ENCODE results near the gene ANKS1B.

ANKS1B gene

DNA sequence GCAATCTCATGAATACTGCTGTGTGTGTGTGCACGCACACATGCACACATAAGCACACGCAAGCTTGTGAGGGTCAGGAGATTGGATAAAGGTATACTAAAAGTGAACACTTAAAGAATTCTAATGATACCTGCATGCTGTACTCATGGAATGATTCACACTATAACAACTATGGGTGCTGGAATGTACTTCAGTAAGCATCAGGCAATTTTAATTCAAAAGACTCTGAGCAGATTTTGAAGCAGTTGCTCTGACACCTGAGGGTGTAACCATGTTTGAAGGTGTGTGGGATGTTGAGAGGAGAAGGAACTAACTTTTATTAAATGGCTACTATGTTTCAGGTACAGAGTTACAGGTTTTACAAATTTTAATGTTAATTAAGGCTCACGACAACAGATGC is 275.6 kb downstream of the ANKS1B start:
- H3K27me3 ChIP-seq (replicated peaks in 2 of 5; ENCODE audit: control insufficient read depth in 4 of 5, insufficient read depth in 5 of 5, low read length in 4 of 5), result no peaks in the 10 kb centered on the region
- ChIA-PET CTCF (interaction anchor here (0.6 kb wide), 1 partner anchor 28 kb away, joined by 3 read pairs; no protein-coding TSS in a partner anchor), POLR2A (no interaction called here)
- no peaks in the 10 kb centered on the region for H3K4me1 ChIP-seq (ENCODE audit: control extremely low read depth in 1 of 4, control insufficient read depth in 4 of 4, insufficient read depth in 4 of 4, low read length in 3 of 4)
- DNase-seq, result no peak
- H3K27ac ChIP-seq (ENCODE audit: insufficient read depth in 1 of 2, low read depth in 1 of 2, low read length in 2 of 2, poor library complexity in 1 of 2, severe bottlenecking in 2 of 2), result no peak overlapping the region
- H3K36me3 ChIP-seq (ENCODE audit: control insufficient read depth in 4 of 4, insufficient read depth in 4 of 4, low read length in 3 of 4), result no peaks in the 10 kb centered on the region
- no peaks in the 10 kb centered on the region for H3K9me3 ChIP-seq (ENCODE audit: control extremely low read depth in 1 of 5, control insufficient read depth in 4 of 5, insufficient read depth in 2 of 5, low read depth in 1 of 5, low read length in 4 of 5)
- H3K4me3 ChIP-seq (ENCODE audit: control insufficient read depth in 1 of 7, extremely low read depth in 1 of 7, insufficient read depth in 4 of 7, low read depth in 2 of 7, low read length in 6 of 7), result no peak overlapping the region
- no CpG with 5 or more reads among the region's 3 CpGs for WGBS (ENCODE audit: insufficient coverage)

DNA sequence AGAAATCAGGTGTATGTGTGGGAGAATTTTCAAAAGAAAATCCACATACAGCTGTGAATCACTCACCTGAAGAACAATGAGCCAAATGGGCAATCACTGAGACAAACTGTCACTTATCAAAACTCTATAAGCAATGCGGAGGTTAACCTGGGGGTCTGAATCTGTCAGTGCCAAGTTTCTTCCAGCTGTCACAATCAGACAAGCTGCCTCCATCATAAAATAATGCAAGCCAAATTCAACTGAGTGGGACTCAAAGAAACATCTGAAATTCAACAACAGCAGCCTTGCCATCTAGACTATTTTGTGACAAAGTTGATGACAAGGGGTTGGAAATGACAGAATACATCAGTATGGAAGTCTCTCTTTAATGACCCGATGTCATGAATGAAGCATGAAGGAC is 276.9 kb downstream of the ANKS1B start:
- no peaks in the 10 kb centered on the region for H3K9me3 ChIP-seq (ENCODE audit: control extremely low read depth in 1 of 5, control insufficient read depth in 4 of 5, insufficient read depth in 2 of 5, low read depth in 1 of 5, low read length in 4 of 5)
- no peak overlapping the region for H3K4me3 ChIP-seq (ENCODE audit: control insufficient read depth in 1 of 7, extremely low read depth in 1 of 7, insufficient read depth in 4 of 7, low read depth in 2 of 7, low read length in 6 of 7)
- ChIA-PET POLR2A (no interaction called here), CTCF (no interaction called here)
- H3K4me1 ChIP-seq (ENCODE audit: control extremely low read depth in 1 of 4, control insufficient read depth in 4 of 4, insufficient read depth in 4 of 4, low read length in 3 of 4), result no peaks in the 10 kb centered on the region
- H3K27ac ChIP-seq (ENCODE audit: insufficient read depth in 1 of 2, low read depth in 1 of 2, low read length in 2 of 2, poor library complexity in 1 of 2, severe bottlenecking in 2 of 2), result no peak overlapping the region
- no peaks in the 10 kb centered on the region for H3K36me3 ChIP-seq (ENCODE audit: control insufficient read depth in 4 of 4, insufficient read depth in 4 of 4, low read length in 3 of 4)
- 100% methylated on average over 1 of the region's 2 CpGs for WGBS (ENCODE audit: insufficient coverage)
- no peak for DNase-seq
- H3K27me3 ChIP-seq (replicated peaks in 2 of 5; ENCODE audit: control insufficient read depth in 4 of 5, insufficient read depth in 5 of 5, low read length in 4 of 5), result no peaks in the 10 kb centered on the region

- 100% methylated on average over 4 of the region's 6 CpGs for WGBS (ENCODE audit: insufficient coverage)
- no peaks in the 10 kb centered on the region for H3K9me3 ChIP-seq (ENCODE audit: control extremely low read depth in 1 of 5, control insufficient read depth in 4 of 5, insufficient read depth in 2 of 5, low read depth in 1 of 5, low read length in 4 of 5)
- no peaks in the 10 kb centered on the region for H3K4me1 ChIP-seq (ENCODE audit: control extremely low read depth in 1 of 4, control insufficient read depth in 4 of 4, insufficient read depth in 4 of 4, low read length in 3 of 4)
- no peak overlapping the region for H3K4me3 ChIP-seq (ENCODE audit: control insufficient read depth in 1 of 7, extremely low read depth in 1 of 7, insufficient read depth in 4 of 7, low read depth in 2 of 7, low read length in 6 of 7)
- no peaks in the 10 kb centered on the region for H3K27me3 ChIP-seq (replicated peaks in 2 of 5; ENCODE audit: control insufficient read depth in 4 of 5, insufficient read depth in 5 of 5, low read length in 4 of 5)
- CTCF ChIA-PET, result no interaction called here
- no peak for DNase-seq
- POLR2A ChIA-PET, result no interaction called here
- H3K36me3 ChIP-seq (ENCODE audit: control insufficient read depth in 4 of 4, insufficient read depth in 4 of 4, low read length in 3 of 4), result no peaks in the 10 kb centered on the region
- no peak overlapping the region for H3K27ac ChIP-seq (ENCODE audit: insufficient read depth in 1 of 2, low read depth in 1 of 2, low read length in 2 of 2, poor library complexity in 1 of 2, severe bottlenecking in 2 of 2)
Observed at GRCh38 chr12:99706736-99707473, 277.8 kb downstream of the ANKS1B start.

DNA sequence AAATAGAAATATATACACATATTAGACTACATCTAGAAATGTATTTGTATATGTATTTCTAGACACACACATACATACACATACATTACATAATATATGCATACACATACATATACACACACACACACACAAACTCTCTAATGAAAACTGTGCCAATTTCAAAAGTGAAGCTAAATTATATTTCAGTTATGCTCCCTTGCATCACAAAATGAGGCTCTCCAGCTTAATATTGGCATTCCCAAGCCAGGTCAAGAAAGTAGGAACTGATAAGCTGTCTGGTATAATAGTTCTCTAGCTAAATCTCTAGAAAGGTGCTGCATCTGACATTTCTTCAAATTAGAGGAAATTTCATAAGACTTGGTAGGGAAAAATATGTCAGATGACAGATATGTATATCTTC is 280.3 kb downstream of the ANKS1B start:
- no peak overlapping the region for H3K27ac ChIP-seq (ENCODE audit: insufficient read depth in 1 of 2, low read depth in 1 of 2, low read length in 2 of 2, poor library complexity in 1 of 2, severe bottlenecking in 2 of 2)
- no peak overlapping the region for H3K4me3 ChIP-seq (ENCODE audit: control insufficient read depth in 1 of 7, extremely low read depth in 1 of 7, insufficient read depth in 4 of 7, low read depth in 2 of 7, low read length in 6 of 7)
- no peaks in the 10 kb centered on the region for H3K27me3 ChIP-seq (replicated peaks in 2 of 5; ENCODE audit: control insufficient read depth in 4 of 5, insufficient read depth in 5 of 5, low read length in 4 of 5)
- POLR2A ChIA-PET, result no interaction called here
- no peaks in the 10 kb centered on the region for H3K36me3 ChIP-seq (ENCODE audit: control insufficient read depth in 4 of 4, insufficient read depth in 4 of 4, low read length in 3 of 4)
- no peak for DNase-seq
- H3K4me1 ChIP-seq (ENCODE audit: control extremely low read depth in 1 of 4, control insufficient read depth in 4 of 4, insufficient read depth in 4 of 4, low read length in 3 of 4), result no peaks in the 10 kb centered on the region
- H3K9me3 ChIP-seq (ENCODE audit: control extremely low read depth in 1 of 5, control insufficient read depth in 4 of 5, insufficient read depth in 2 of 5, low read depth in 1 of 5, low read length in 4 of 5), result peaks cover 0 to 1% (median 0%) of the 10 kb centered on the region in 5 experiments
- CTCF ChIA-PET, result interaction anchor here (0.7 kb wide), 1 partner anchor 36 kb away, joined by 3 read pairs; no protein-coding TSS in a partner anchor

GRCh38 chr12:99704036-99704435 is 280.7 kb downstream of the ANKS1B start:
- no peaks in the 10 kb centered on the region for H3K4me1 ChIP-seq (ENCODE audit: control extremely low read depth in 1 of 4, control insufficient read depth in 4 of 4, insufficient read depth in 4 of 4, low read length in 3 of 4)
- POLR2A ChIA-PET, result no interaction called here
- H3K4me3 ChIP-seq (ENCODE audit: control insufficient read depth in 1 of 7, extremely low read depth in 1 of 7, insufficient read depth in 4 of 7, low read depth in 2 of 7, low read length in 6 of 7), result no peak overlapping the region
- no peak overlapping the region for H3K27ac ChIP-seq (ENCODE audit: insufficient read depth in 1 of 2, low read depth in 1 of 2, low read length in 2 of 2, poor library complexity in 1 of 2, severe bottlenecking in 2 of 2)
- H3K36me3 ChIP-seq (ENCODE audit: control insufficient read depth in 4 of 4, insufficient read depth in 4 of 4, low read length in 3 of 4), result no peaks in the 10 kb centered on the region
- CTCF ChIA-PET, result no interaction called here
- peaks cover 0 to 1% (median 0%) of the 10 kb centered on the region in 5 experiments for H3K9me3 ChIP-seq (ENCODE audit: control extremely low read depth in 1 of 5, control insufficient read depth in 4 of 5, insufficient read depth in 2 of 5, low read depth in 1 of 5, low read length in 4 of 5)
- no peak for DNase-seq
- 89% methylated on average over 1 of the region's 1 CpG for WGBS (ENCODE audit: insufficient coverage)
- H3K27me3 ChIP-seq (replicated peaks in 2 of 5; ENCODE audit: control insufficient read depth in 4 of 5, insufficient read depth in 5 of 5, low read length in 4 of 5), result no peaks in the 10 kb centered on the region

GRCh38 chr12:99700032-99700431 is 284.7 kb downstream of the ANKS1B start:
- no peaks in the 10 kb centered on the region for H3K36me3 ChIP-seq (ENCODE audit: control insufficient read depth in 4 of 4, insufficient read depth in 4 of 4, low read length in 3 of 4)
- H3K27ac ChIP-seq (ENCODE audit: insufficient read depth in 1 of 2, low read depth in 1 of 2, low read length in 2 of 2, poor library complexity in 1 of 2, severe bottlenecking in 2 of 2), result no peak overlapping the region
- ChIA-PET POLR2A (no interaction called here), CTCF (no interaction called here)
- no peaks in the 10 kb centered on the region for H3K4me1 ChIP-seq (ENCODE audit: control extremely low read depth in 1 of 4, control insufficient read depth in 4 of 4, insufficient read depth in 4 of 4, low read length in 3 of 4)
- no peak for DNase-seq
- H3K9me3 ChIP-seq (ENCODE audit: control extremely low read depth in 1 of 5, control insufficient read depth in 4 of 5, insufficient read depth in 2 of 5, low read depth in 1 of 5, low read length in 4 of 5), result peaks cover 0 to 1% (median 0%) of the 10 kb centered on the region in 5 experiments
- no peak overlapping the region for H3K4me3 ChIP-seq (ENCODE audit: control insufficient read depth in 1 of 7, extremely low read depth in 1 of 7, insufficient read depth in 4 of 7, low read depth in 2 of 7, low read length in 6 of 7)
- H3K27me3 ChIP-seq (replicated peaks in 2 of 5; ENCODE audit: control insufficient read depth in 4 of 5, insufficient read depth in 5 of 5, low read length in 4 of 5), result no peaks in the 10 kb centered on the region

- Histone ChIP-seq H3K36me3 (ENCODE audit: control insufficient read depth in 4 of 4, insufficient read depth in 4 of 4, low read length in 3 of 4) (no peaks in the 10 kb centered on the region), H3K27me3 (replicated peaks in 2 of 5; ENCODE audit: control insufficient read depth in 4 of 5, insufficient read depth in 5 of 5, low read length in 4 of 5) (no peaks in the 10 kb centered on the region), H3K27ac (ENCODE audit: insufficient read depth in 1 of 2, low read depth in 1 of 2, low read length in 2 of 2, poor library complexity in 1 of 2, severe bottlenecking in 2 of 2) (no peak overlapping the region), H3K4me1 (ENCODE audit: control extremely low read depth in 1 of 4, control insufficient read depth in 4 of 4, insufficient read depth in 4 of 4, low read length in 3 of 4) (no peaks in the 10 kb centered on the region), H3K9me3 (ENCODE audit: control extremely low read depth in 1 of 5, control insufficient read depth in 4 of 5, insufficient read depth in 2 of 5, low read depth in 1 of 5, low read length in 4 of 5) (peaks cover 0 to 1% (median 0%) of the 10 kb centered on the region in 5 experiments), H3K4me3 (ENCODE audit: control insufficient read depth in 1 of 7, extremely low read depth in 1 of 7, insufficient read depth in 4 of 7, low read depth in 2 of 7, low read length in 6 of 7) (no peak overlapping the region)
- WGBS (ENCODE audit: insufficient coverage), result 71% methylated on average over 1 of the region's 2 CpGs
- no peak for DNase-seq
- ChIA-PET CTCF (no interaction called here), POLR2A (no interaction called here)
Observed at GRCh38 chr12:99695050-99695449, 289.7 kb downstream of the ANKS1B start.
